GM23248 (cell line): ENCODE results near the gene GDPD4. TPM values are rescaled to one million over a fixed set of nuclear protein-coding genes. Genes with fewer than 3 reads are reported as not detected.

ENCODE experiments used
- DNase-seq: peaks from one replicate; pipeline ENCODE4 v3.0.0-alpha.2; 2015
- H2AFZ ChIP-seq: fragments of 200-600 bp; sonication (generic); 2 replicates; pipeline ENCODE4 v1.6.1; 2016; ENCODE audit warnings: antibody characterized with exemption
- H3F3A ChIP-seq: fragments of 200-600 bp; sonication (generic); 2 replicates; pipeline ENCODE4 v1.6.1; 2016; ENCODE audit warnings: mild to moderate bottlenecking, antibody characterized with exemption, mixed run types; ENCODE audit not compliant: insufficient read depth
- H3K27ac ChIP-seq: fragments of 200-600 bp; sonication (generic); 2 replicates; pipeline ENCODE4 v1.5.1; 2016; ENCODE audit warnings: mild to moderate bottlenecking
- H3K27me3 ChIP-seq: fragments of 200-600 bp; sonication (generic); replicated peaks from 2 replicates; pipeline ENCODE4 v1.6.1; 2016; ENCODE audit warnings: mild to moderate bottlenecking; ENCODE audit not compliant: insufficient read depth
- H3K36me3 ChIP-seq: fragments of 200-600 bp; sonication (generic); 2 replicates; pipeline ENCODE4 v1.6.1; 2016; ENCODE audit warnings: low read depth, mild to moderate bottlenecking
- H3K4me1 ChIP-seq: fragments of 200-600 bp; sonication (generic); 2 replicates; pipeline ENCODE4 v1.6.1; 2016; ENCODE audit warnings: mild to moderate bottlenecking; ENCODE audit not compliant: insufficient read depth
- H3K4me2 ChIP-seq: fragments of 200-600 bp; sonication (generic); one replicate; pipeline ENCODE4 v1.6.1; 2016; ENCODE audit warnings: mild to moderate bottlenecking; ENCODE audit not compliant: unreplicated experiment
- H3K4me3 ChIP-seq: fragments of 200-600 bp; sonication (generic); 2 replicates; pipeline ENCODE4 v1.5.1; 2016; ENCODE audit warnings: mild to moderate bottlenecking
- H3K79me2 ChIP-seq: fragments of 200-600 bp; sonication (generic); 2 replicates; pipeline ENCODE4 v1.6.1; 2016; ENCODE audit warnings: mild to moderate bottlenecking; ENCODE audit not compliant: insufficient read depth
- H3K9ac ChIP-seq: fragments of 200-600 bp; sonication (generic); 2 replicates; pipeline ENCODE4 v1.6.1; 2016; ENCODE audit warnings: mild to moderate bottlenecking
- H3K9me2 ChIP-seq: fragments of 200-600 bp; sonication (generic); 2 replicates; pipeline ENCODE4 v1.6.1; 2016; ENCODE audit warnings: mixed run types, mild to moderate bottlenecking, moderate library complexity; ENCODE audit not compliant: insufficient read depth
- H3K9me3 ChIP-seq: fragments of 200-600 bp; sonication (generic); one replicate; pipeline ENCODE4 v1.6.1; 2017; ENCODE audit warnings: low read depth
- H4K20me1 ChIP-seq: fragments of 200-600 bp; sonication (generic); 2 replicates; pipeline ENCODE4 v1.6.0; 2016; ENCODE audit not compliant: insufficient read depth
- EZH2 ChIP-seq: fragments of 200-600 bp; sonication (generic); IDR thresholded peaks from 2 replicates; pipeline ENCODE4 v1.6.1; 2018; ENCODE audit warnings: antibody characterized with exemption, mild to moderate bottlenecking; ENCODE audit not compliant: insufficient read depth, poor library complexity, severe bottlenecking
- EZH2phosphoT487 ChIP-seq: fragments of 200-600 bp; sonication (generic); IDR thresholded peaks from 2 replicates; pipeline ENCODE4 v1.6.1; 2018; ENCODE audit warnings: antibody characterized with exemption, moderate library complexity, mild to moderate bottlenecking, low read depth; ENCODE audit not compliant: insufficient read depth
- WGBS, 2 experiments: methylation state at CpG; one replicate each; pipeline ENCODE4 v1.1.6; 2015 to 2017; ENCODE audit warnings: low lambda C conversion rate in 2 of 2, low coverage in 1 of 2; ENCODE audit errors: missing lambda C conversion rate in 2 of 2; 5-methylcytosine and 5-hydroxymethylcytosine counted together
- in situ Hi-C: fragments of 300-500 bp; cut with MboI; formaldehyde crosslinking; loops from 2 replicates; pipeline ENCODE4 v1.15.0; 2020
- polyA plus RNA-seq: library from polyadenylated mRNA; unstranded; fragments of >200 nt; fragmentation: Nextera tagmentation; extraction: Ambion mirVana; gene quantifications from 2 replicates; pipeline ENCODE4 v1.2.1, GENCODE V29; 2016
- total RNA-seq: library from RNA; depleted of rRNA; stranded (reverse); fragments of >200 nt; shearing (Covaris generic); gene quantifications from 2 replicates; pipeline ENCODE4 v1.2.3, GENCODE V29; 2014

GDPD4 gene
- total and polyA plus RNA-seq, 2 experiments from 2014 or later, result not detected

DNA sequence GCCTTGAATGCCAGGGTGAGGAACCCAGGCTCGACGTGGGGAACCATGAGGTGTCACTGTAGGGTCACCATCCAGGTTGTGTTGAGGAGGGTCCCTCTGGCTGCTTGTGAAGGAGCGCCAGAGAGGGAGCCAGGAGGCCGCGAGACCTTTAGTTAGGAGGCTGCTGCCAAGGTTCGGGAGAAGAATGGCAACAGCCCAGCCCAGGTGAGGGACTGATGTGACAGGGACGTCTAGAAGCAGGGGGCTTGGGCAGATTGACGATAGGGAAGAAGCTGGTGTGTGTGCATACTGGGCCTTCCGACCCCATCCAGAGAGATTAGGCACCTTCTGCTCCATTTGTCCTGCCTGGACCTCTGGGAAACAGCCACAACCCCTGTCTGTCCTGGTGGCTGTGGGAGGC is 124.5 kb downstream of the GDPD4 start:
- no peak overlapping the region for H2AFZ ChIP-seq
- no peak overlapping the region for H3K4me3 ChIP-seq
- H3K4me2 ChIP-seq, result no peak overlapping the region
- no peak overlapping the region for H3K9ac ChIP-seq
- no peaks in the 10 kb centered on the region for H3K9me3 ChIP-seq
- no peaks in the 10 kb centered on the region for H3K4me1 ChIP-seq
- no peak for TF ChIP-seq EZH2
- no peak for TF ChIP-seq EZH2phosphoT487
- no peaks in the 10 kb centered on the region for H3K9me2 ChIP-seq
- in situ Hi-C loops, result no loop called here
- H4K20me1 ChIP-seq, result no peaks in the 10 kb centered on the region
- no peaks in the 10 kb centered on the region for H3K36me3 ChIP-seq
- no peak overlapping the region for H3K27ac ChIP-seq
- no peak for DNase-seq
- 71 to 72% methylated on average over 9 of the region's 9 CpGs for WGBS, 2 experiments
- H3K79me2 ChIP-seq, result no peaks in the 10 kb centered on the region
- no peaks in the 10 kb centered on the region for H3F3A ChIP-seq
- H3K27me3 ChIP-seq, result no peaks in the 10 kb centered on the region

DNA sequence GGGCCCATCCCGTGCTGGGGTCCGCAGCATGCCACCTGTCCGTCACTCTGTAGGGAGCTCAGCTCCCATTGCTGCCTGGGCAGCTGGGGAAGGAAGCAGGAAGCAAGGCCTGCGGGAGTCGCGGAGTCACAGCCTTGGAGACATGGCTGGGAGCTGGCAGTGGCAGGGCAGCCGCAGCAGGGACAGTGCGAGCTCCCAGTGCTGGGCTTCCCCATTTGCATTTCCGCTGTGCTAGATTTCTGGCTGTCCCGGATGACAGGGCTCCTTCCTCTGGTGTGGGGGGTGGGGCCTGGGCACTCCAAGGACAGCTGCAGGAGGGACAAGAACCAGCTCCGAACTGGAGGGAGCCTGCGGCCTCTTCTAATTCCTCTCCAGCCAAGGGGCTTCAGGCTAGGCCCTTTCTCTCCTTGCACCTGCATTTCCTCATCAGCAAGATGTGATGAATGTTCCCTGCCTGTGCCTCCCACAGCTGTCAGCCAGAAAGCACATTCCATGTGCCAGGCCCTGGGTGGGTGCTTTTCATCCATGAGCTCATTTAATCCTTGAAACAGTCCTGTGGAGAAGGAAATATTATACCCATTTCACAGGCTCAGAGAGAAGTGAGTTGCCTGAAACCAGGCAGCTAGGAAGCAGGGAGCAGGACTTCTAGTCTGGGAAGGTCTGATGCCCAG is 125.5 kb downstream of the GDPD4 start:
- Histone ChIP-seq H3K27me3 (no peaks in the 10 kb centered on the region), H2AFZ (no peak overlapping the region), H3K36me3 (no peaks in the 10 kb centered on the region), H3K9me3 (no peaks in the 10 kb centered on the region), H3K4me1 (no peaks in the 10 kb centered on the region), H3K4me2 (no peak overlapping the region), H4K20me1 (no peaks in the 10 kb centered on the region), H3K9me2 (no peaks in the 10 kb centered on the region), H3K4me3 (no peak overlapping the region), H3F3A (no peaks in the 10 kb centered on the region), H3K9ac (no peak overlapping the region), H3K27ac (no peak overlapping the region), H3K79me2 (no peaks in the 10 kb centered on the region)
- TF ChIP-seq EZH2phosphoT487, result no peak
- DNase-seq, result no peak
- WGBS, 2 experiments, result 69 to 70% methylated on average over 12 of the region's 12 CpGs
- in situ Hi-C loops, result no loop called here

DNA sequence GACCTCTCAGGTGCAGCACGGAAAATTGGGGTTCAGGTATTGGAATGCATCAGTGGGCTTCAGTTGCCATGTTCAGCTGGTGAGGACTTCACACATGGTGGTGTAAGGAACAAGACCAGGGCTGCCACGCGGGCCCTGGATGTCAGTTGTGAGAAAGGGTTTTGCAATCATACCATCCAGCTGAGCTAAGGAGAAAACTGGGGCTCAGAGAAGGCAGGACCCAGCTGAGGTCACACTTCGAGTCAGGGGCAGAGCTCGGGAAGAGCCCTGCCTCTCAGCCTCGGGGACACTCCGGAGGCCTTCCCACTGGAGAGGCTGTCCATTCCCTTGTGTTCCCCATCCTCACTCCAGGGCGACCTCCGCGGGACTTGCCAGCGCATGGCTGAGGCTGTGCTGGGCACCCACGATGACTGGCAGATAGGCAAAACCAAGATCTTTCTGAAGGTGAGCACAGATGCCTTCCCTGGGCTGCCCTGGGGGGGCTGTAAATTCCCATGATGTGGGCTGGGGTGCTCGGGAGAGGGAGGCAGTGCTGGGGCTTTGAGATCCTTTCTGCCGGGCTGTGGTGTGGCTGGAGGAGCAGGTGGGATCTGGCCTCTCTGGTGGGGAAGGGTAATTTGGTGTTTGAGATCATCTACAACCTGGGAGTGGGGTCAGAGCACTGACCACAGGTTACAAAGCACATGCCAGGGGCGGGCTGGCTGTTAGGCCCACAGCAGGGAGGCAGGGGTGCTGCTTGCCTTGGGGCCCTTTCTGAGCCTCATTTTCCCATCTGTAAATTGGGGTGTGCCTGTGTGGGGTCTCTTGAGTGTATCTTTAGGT is 126.3 kb downstream of the GDPD4 start:
- WGBS, 2 experiments, result 68 to 71% methylated on average over 15 of the region's 15 CpGs
- Histone ChIP-seq H3K9me3 (no peaks in the 10 kb centered on the region), H4K20me1 (no peaks in the 10 kb centered on the region), H3K36me3 (no peaks in the 10 kb centered on the region), H3K4me1 (no peaks in the 10 kb centered on the region), H3K4me3 (no peak overlapping the region), H3K9ac (no peak overlapping the region), H3K79me2 (no peaks in the 10 kb centered on the region), H3K27me3 (no peaks in the 10 kb centered on the region), H2AFZ (no peak overlapping the region), H3K9me2 (no peaks in the 10 kb centered on the region), H3F3A (no peaks in the 10 kb centered on the region), H3K4me2 (no peak overlapping the region), H3K27ac (no peak overlapping the region)
- TF ChIP-seq EZH2phosphoT487 (no peak), EZH2 (no peak)
- in situ Hi-C loops, result no loop called here
- DNase-seq, result no peak

DNA sequence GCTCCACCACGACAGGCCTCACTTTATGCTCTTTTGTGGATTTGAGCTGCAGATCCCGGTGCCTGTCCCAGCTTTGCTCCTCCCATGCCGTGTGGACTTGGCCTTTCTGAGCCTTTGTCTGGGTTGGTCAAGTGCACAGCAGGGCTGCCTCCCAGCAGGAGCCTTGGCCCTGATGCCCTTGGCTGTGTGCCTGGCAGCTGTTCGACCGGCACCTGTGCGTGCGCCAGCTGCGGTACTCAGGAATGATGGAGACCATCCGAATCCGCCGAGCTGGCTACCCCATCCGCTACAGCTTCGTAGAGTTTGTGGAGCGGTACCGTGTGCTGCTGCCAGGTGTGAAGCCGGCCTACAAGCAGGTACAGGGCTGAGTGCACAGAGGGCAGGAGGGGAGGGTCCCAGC is 126.9 kb downstream of the GDPD4 start:
- WGBS, 2 experiments, result 76 to 79% methylated on average over 16 of the region's 16 CpGs
- H3K36me3 ChIP-seq, result no peaks in the 10 kb centered on the region
- no peak overlapping the region for H2AFZ ChIP-seq
- no peaks in the 10 kb centered on the region for H3K9me3 ChIP-seq
- H3K79me2 ChIP-seq, result no peaks in the 10 kb centered on the region
- H3K4me1 ChIP-seq, result no peaks in the 10 kb centered on the region
- no peak overlapping the region for H3K4me2 ChIP-seq
- no peaks in the 10 kb centered on the region for H4K20me1 ChIP-seq
- no peak overlapping the region for H3K9ac ChIP-seq
- H3K9me2 ChIP-seq, result no peaks in the 10 kb centered on the region
- H3K27ac ChIP-seq, result no peak overlapping the region
- no peaks in the 10 kb centered on the region for H3F3A ChIP-seq
- H3K4me3 ChIP-seq, result no peak overlapping the region
- TF ChIP-seq EZH2 (no peak), EZH2phosphoT487 (no peak)
- DNase-seq, result no peak
- H3K27me3 ChIP-seq, result no peaks in the 10 kb centered on the region
- in situ Hi-C loops, result no loop called here
